IPS-18a (cell line): ENCODE results near the gene RIN3.

ENCODE experiments used
- H3K27ac ChIP-seq: one replicate; pipeline ENCODE4 v1.5.1; 2013; ENCODE audit warnings: low read length
- H3K27me3 ChIP-seq: one replicate; pipeline ENCODE4 v1.6.1; 2013; ENCODE audit warnings: mild to moderate bottlenecking, low read length; ENCODE audit not compliant: control insufficient read depth, insufficient read depth
- H3K36me3 ChIP-seq: one replicate; pipeline ENCODE4 v1.6.1; 2013; ENCODE audit warnings: low read depth, low read length; ENCODE audit not compliant: control insufficient read depth
- H3K4me1 ChIP-seq: one replicate; pipeline ENCODE4 v1.6.1; 2013; ENCODE audit warnings: low read depth, low read length; ENCODE audit not compliant: control insufficient read depth
- H3K4me3 ChIP-seq: one replicate; pipeline ENCODE4 v1.5.1; 2013; ENCODE audit warnings: low read length
- H3K9ac ChIP-seq: one replicate; pipeline ENCODE4 v1.6.1; 2013; ENCODE audit warnings: mild to moderate bottlenecking, low read length, moderate library complexity
- H3K9me3 ChIP-seq: one replicate; pipeline ENCODE4 v1.6.1; 2013; ENCODE audit warnings: low read depth, low read length; ENCODE audit not compliant: control insufficient read depth

Gene RIN3

DNA sequence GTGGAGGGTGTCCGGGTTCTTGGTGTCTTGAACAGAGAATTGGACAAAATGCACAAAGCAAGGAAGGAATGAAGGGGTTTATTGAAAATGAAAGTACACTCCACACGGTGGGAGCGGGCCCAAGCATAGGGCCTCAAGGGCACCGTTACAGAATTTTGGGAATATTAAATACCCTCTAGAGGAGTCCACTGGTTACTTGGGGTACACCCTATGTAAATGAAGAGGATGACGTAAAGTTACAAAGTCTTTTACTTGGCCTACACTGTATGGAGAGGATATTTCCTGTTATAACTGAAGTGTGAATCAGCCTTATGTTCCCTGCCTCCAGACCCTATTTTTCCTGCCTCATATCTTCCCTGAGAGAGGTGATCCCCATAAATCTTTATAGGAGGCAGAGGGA, 102.6 kb downstream of the RIN3 start:
- H3K4me3 ChIP-seq, result no peak overlapping the region
- no peaks in the 10 kb centered on the region for H3K4me1 ChIP-seq
- H3K9me3 ChIP-seq, result no peaks in the 10 kb centered on the region
- no peak overlapping the region for H3K9ac ChIP-seq
- H3K36me3 ChIP-seq, result no peaks in the 10 kb centered on the region
- H3K27ac ChIP-seq, result no peak overlapping the region
- no peaks in the 10 kb centered on the region for H3K27me3 ChIP-seq

DNA sequence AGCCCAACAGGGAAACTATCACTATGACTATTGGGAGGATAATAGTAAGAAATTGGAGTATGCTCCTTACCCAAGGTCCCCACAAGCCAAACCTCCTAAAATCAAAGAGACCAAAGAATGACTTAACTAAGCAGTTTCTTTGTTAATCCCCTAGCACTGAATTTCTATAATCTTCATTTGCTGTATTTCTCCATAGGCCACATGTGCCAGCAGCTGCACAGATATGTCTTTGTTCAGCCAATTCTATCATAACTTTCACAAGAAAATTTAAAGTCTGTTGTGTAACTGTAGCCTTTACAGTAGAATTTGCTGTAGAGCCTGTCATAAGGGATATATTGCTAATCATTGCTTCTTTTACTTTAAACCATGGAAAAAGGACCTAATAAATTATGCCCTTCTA, 104.0 kb downstream of the RIN3 start:
- no peak overlapping the region for H3K9ac ChIP-seq
- no peaks in the 10 kb centered on the region for H3K27me3 ChIP-seq
- no peaks in the 10 kb centered on the region for H3K4me1 ChIP-seq
- H3K36me3 ChIP-seq, result no peaks in the 10 kb centered on the region
- H3K9me3 ChIP-seq, result no peaks in the 10 kb centered on the region
- H3K27ac ChIP-seq, result no peak overlapping the region
- H3K4me3 ChIP-seq, result no peak overlapping the region

DNA sequence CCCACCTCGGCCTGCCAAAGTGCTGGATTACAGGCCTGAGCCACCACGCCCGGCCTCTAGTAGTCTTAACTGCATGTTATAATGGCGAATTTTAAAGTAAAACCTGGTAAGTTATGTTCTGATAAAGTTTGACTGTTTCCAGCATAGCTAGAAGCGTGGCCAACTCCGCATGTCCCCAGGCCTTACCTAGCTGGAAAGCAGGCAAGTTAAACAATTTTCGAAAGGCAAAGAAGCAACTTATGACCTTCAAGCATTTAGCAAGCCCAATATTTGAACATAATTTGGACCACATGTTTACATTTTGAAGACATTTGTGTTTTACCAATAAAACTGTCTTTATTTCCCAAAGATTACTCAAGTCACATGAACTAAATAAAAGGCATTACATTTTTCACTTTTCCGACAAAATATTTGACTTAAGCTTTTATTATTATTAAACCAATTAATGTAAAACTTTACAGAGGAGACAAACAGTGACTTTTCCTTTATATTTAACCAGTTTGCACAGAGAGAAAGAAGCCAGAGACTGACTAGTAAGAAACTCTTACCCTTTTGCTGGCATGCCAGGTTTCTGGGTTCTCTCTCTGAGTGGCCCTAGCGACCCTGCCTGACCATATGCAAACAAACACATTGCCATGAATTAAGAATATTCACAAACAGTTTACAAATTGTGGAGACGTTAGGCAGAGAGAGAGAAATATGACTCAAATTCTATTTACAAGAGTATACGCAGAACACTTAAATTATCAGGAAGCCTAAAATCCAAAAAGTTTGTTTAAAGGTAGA, 106.3 kb downstream of the RIN3 start:
- H3K36me3 ChIP-seq, result no peaks in the 10 kb centered on the region
- no peak overlapping the region for H3K4me3 ChIP-seq
- no peaks in the 10 kb centered on the region for H3K27me3 ChIP-seq
- H3K27ac ChIP-seq, result no peak overlapping the region
- no peaks in the 10 kb centered on the region for H3K4me1 ChIP-seq
- no peaks in the 10 kb centered on the region for H3K9me3 ChIP-seq
- H3K9ac ChIP-seq, result no peak overlapping the region

DNA sequence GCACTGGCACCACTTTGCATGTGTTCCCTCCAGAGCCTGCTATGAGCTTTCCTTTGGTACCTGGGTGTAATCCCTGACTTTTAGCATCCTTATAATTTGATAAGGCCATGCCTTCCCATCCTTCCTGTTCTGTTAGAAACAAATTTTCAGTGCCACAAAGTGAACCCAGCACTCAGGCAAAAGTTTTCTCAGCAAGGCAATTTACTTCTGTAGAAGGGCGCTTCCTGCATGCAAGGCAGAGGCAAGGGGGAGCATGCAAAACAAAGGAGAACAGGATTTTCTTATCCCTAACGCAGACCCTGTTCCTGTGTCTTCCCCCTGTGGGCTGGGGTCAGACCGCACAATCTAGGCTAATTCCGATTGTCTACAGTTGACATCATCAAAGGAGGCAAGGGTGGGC, 108.7 kb downstream of the RIN3 start:
- H3K9ac ChIP-seq, result no peak overlapping the region
- no peaks in the 10 kb centered on the region for H3K4me1 ChIP-seq
- no peak overlapping the region for H3K27ac ChIP-seq
- H3K9me3 ChIP-seq, result peaks cover 6% of the 10 kb centered on the region
- no peak overlapping the region for H3K4me3 ChIP-seq
- H3K36me3 ChIP-seq, result no peaks in the 10 kb centered on the region
- no peaks in the 10 kb centered on the region for H3K27me3 ChIP-seq

DNA sequence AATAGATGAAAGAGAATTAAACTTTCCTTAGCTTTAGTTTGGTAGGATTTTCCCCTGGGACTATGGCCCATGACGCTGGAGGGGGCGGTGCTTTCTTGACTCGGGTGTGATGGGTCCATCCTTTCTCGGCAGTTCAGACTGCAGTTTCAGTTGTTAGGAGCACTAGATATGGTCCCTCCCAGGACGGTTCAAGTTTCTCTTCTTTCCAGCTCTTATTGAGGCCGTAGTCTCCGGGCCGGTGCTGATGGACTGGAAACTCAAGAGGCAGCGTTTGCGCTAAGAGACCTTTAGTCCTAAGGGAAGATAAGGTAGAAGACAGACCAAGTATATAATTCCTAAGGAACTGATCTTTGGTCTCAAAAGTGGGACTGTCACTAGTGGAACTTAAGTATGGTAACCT, 111.2 kb downstream of the RIN3 start:
- no peak overlapping the region for H3K27ac ChIP-seq

DNA sequence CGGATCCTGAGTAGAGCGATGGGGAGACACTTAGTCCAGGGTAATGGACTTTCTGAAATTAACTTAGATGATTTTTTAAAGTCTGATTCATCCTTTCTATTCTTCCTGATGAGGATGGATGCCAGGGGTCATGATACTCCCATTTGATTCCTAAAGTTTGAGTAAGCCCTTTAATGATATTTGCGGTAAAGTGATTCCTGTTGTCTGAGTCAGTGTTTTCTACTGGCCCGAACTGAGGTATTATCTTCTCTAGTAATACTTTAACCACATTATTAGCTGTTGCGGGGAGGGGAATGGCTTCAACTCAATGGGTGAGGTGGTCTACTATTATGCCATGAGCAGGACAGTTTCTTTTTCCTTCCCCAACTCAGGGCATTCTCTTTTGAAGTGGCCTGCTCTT, 111.6 kb downstream of the RIN3 start:
- Histone ChIP-seq H3K9ac (no peak overlapping the region), H3K27me3 (no peaks in the 10 kb centered on the region), H3K36me3 (no peaks in the 10 kb centered on the region)

More for the DNA sequence above, 111.2 kb downstream of the RIN3 start:
- Histone ChIP-seq H3K9ac (no peak overlapping the region), H3K9me3 (peaks cover 11% of the 10 kb centered on the region), H3K27me3 (no peaks in the 10 kb centered on the region), H3K36me3 (no peaks in the 10 kb centered on the region), H3K4me1 (no peaks in the 10 kb centered on the region), H3K4me3 (no peak overlapping the region)

DNA sequence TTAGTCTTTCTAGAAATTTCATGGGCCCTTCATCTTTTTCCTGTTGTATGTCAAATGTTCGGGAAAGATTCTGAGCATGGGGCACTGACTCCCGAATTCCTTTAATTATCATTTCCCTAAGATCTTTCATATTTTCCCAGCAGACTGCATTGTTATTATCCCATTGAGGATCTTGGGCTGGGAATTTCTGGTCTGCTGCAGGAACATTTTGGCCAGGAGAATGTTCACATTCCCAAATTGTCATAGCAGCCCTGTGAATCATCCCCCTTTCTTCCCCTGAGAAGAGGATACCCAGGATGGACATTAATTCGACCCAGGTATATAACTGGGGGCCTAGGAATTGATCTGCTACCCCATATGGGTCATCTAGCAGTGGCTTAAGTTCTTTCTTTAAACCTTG, 112.5 kb downstream of the RIN3 start:
- H3K27ac ChIP-seq, result no peak overlapping the region
- H3K27me3 ChIP-seq, result no peaks in the 10 kb centered on the region
- no peak overlapping the region for H3K9ac ChIP-seq
- H3K36me3 ChIP-seq, result no peaks in the 10 kb centered on the region
- H3K9me3 ChIP-seq, result peaks cover 11% of the 10 kb centered on the region
- H3K4me3 ChIP-seq, result no peak overlapping the region
- no peaks in the 10 kb centered on the region for H3K4me1 ChIP-seq

More for the DNA sequence above, 111.6 kb downstream of the RIN3 start:
- H3K4me1 ChIP-seq, result no peaks in the 10 kb centered on the region
- H3K27ac ChIP-seq, result no peak overlapping the region
- no peak overlapping the region for H3K4me3 ChIP-seq
- H3K9me3 ChIP-seq, result peaks cover 11% of the 10 kb centered on the region

DNA sequence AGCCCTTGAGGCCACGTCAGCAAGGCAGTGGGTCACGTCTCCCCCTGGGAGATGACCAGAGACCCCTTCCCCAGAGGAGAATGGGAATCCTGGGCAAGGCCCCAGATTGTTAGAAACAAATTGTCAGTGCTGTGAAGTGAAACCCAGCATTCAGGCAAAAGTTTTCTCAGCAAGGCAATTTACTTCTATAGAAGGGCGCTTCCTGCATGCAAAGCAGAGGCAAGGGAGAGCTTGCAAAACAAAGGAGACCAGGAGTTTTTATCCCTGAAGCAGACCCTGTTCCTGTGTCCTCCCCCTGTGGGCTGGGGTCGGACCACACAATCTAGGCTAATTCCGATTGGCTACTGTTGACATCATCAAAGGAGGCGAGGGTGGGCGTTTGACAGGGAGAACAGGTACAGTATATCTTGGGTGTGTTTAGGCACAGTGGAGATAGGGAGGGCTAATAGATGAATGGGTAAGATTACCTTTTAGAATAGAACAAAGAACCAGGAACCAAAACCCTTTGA, 114.2 kb downstream of the RIN3 start:
- Histone ChIP-seq H3K9me3 (peaks cover 11% of the 10 kb centered on the region), H3K4me3 (no peak overlapping the region)

DNA sequence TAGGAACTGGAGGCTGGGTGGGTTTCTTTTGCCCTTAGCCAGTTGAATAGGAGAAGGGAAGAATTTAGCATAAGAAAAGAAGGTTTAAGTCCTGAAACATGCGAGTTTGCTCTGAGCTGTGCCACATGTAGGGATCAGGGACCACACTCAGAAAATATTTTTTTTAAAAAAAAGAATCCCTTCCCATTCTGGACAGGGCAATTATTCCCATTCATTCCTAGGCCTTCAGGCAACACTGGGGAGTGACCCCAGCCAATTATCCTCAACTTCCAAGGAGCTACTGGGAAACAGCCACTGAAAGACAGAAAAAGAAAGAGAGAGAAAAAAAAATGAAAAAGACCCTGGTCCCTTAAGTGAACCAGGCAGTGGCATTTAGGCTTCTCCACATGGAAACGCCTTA, 115.1 kb downstream of the RIN3 start:
- no peaks in the 10 kb centered on the region for H3K4me1 ChIP-seq
- peaks cover 11% of the 10 kb centered on the region for H3K9me3 ChIP-seq
- H3K27ac ChIP-seq, result no peak overlapping the region
- no peak overlapping the region for H3K9ac ChIP-seq
- H3K27me3 ChIP-seq, result no peaks in the 10 kb centered on the region
- no peak overlapping the region for H3K4me3 ChIP-seq
- no peaks in the 10 kb centered on the region for H3K36me3 ChIP-seq

More for the DNA sequence above, 114.2 kb downstream of the RIN3 start:
- no peaks in the 10 kb centered on the region for H3K36me3 ChIP-seq
- no peak overlapping the region for H3K27ac ChIP-seq
- no peaks in the 10 kb centered on the region for H3K27me3 ChIP-seq
- H3K9ac ChIP-seq, result no peak overlapping the region
- no peaks in the 10 kb centered on the region for H3K4me1 ChIP-seq

DNA sequence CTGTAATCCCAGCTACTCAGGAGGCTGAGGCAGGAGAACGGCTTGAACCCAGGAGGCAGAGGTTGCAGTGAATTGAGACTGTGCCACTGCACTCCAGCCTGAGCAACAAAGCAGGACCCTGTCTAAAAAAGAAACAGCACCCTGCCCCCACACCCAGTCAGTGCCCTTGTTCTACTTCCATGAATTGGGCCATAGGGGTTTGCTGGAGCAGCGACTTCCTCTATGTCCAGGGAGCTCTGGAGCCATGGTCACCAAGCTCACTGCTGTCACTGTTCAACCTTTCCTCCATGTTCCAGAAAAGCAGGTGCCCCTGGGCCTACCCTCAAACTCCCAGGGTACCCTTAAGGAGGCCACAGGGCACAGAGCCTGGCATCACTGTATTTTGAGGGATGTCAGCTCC, 116.8 kb downstream of the RIN3 start:
- H3K4me3 ChIP-seq, result no peak overlapping the region
- H3K9me3 ChIP-seq, result peaks cover 11% of the 10 kb centered on the region
- H3K9ac ChIP-seq, result no peak overlapping the region
- no peaks in the 10 kb centered on the region for H3K36me3 ChIP-seq
- H3K27ac ChIP-seq, result no peak overlapping the region
- no peaks in the 10 kb centered on the region for H3K4me1 ChIP-seq
- no peaks in the 10 kb centered on the region for H3K27me3 ChIP-seq

DNA sequence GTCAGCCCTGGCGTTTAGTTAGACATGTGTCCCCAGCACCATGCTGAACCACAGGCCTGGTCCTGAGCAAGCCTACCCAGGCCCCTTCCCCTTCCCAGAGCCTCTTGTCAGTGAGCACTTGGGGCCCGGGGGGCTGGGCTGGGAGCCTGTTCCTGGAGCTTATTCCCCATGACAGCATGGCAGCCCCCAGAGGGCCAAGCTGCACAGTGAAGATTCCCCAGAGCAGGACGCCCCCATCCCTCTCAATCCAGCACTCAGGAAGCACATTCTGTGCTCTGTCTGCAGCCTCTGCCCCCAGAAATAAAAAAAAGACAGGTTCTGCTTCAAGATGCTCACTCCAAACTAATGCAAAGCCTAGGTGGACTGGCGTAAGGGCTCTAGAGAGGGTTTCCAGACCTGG, 117.5 kb downstream of the RIN3 start:
- Histone ChIP-seq H3K36me3 (no peaks in the 10 kb centered on the region), H3K9ac (no peak overlapping the region), H3K4me1 (no peaks in the 10 kb centered on the region), H3K27ac (no peak overlapping the region), H3K9me3 (peaks cover 11% of the 10 kb centered on the region), H3K4me3 (no peak overlapping the region), H3K27me3 (no peaks in the 10 kb centered on the region)
